ENCODE measurements around the gene CAMK2N1. TPM values are rescaled to one million over a fixed set of nuclear protein-coding genes. Genes with fewer than 3 reads are reported as not detected.

Gene CAMK2N1
- total and polyA plus RNA-seq, 2 of the 8 experiments (the other 6 are each of a cell fraction or from before 2014, with no cell fraction given), result 2.3 to 5.6 TPM

GRCh38 chr1:20463502-20463901 is 22.5 kb downstream of the CAMK2N1 start:
- H2BK5ac ChIP-seq (ENCODE audit: low read depth, low read length), result no peak overlapping the region
- H3K4me3 ChIP-seq (ENCODE audit: extremely low read depth in 1 of 4, insufficient read depth in 2 of 4, low read depth in 3 of 4, low read length in 4 of 4), result no peak overlapping the region
- H3K9me3 ChIP-seq (ENCODE audit: insufficient read depth in 2 of 2, low read depth in 1 of 2, low read length in 1 of 2), result peaks cover 0 to 4% of the 10 kb centered on the region in 2 experiments; a peak in 1 of 4 replicates
- H3K4me2 ChIP-seq (ENCODE audit: insufficient read depth in 1 of 2, low read depth in 2 of 2, low read length in 2 of 2), result no peak overlapping the region
- no peaks in the 10 kb centered on the region for H4K20me1 ChIP-seq (replicated peaks in 1 of 2; ENCODE audit: control insufficient read depth in 1 of 2, insufficient read depth in 2 of 2, low read length in 2 of 2)
- H4K91ac ChIP-seq (replicated peaks; ENCODE audit: insufficient read length, low read length), result no peak overlapping the region
- H3K14ac ChIP-seq (ENCODE audit: insufficient read length), result no peak overlapping the region
- no peak overlapping the region for H2BK15ac ChIP-seq (ENCODE audit: low read length)
- no peak overlapping the region for H3K9ac ChIP-seq (replicated peaks in 1 of 4; ENCODE audit: extremely low read depth in 1 of 4, low read depth in 3 of 4, low read length in 3 of 4)
- no peak overlapping the region for H4K5ac ChIP-seq (ENCODE audit: insufficient read length, low read depth, low read length)
- no peak for DNase-seq (ENCODE audit: low read depth in 1 of 2, low spot score in 2 of 2)
- H3K36me3 ChIP-seq (ENCODE audit: control insufficient read depth in 2 of 4, insufficient read depth in 4 of 4, low read length in 3 of 4), result no peaks in the 10 kb centered on the region
- no peak overlapping the region for H3K23ac ChIP-seq (ENCODE audit: insufficient read length)
- no peak overlapping the region for H4K8ac ChIP-seq (ENCODE audit: extremely low read depth, insufficient read depth, low read length)
- H3K79me2 ChIP-seq (ENCODE audit: control insufficient read depth in 1 of 2, insufficient read depth in 2 of 2, low read length in 2 of 2), result no peaks in the 10 kb centered on the region
- H3K79me1 ChIP-seq (ENCODE audit: low read depth, low read length), result no peaks in the 10 kb centered on the region
- no peak overlapping the region for H2BK12ac ChIP-seq (ENCODE audit: low read depth, low read length)
- ChIA-PET POLR2A (ENCODE audit: partially characterized antibody) (interaction anchor here (1.0 to 3.2 kb wide), 3 partner anchors 10 to 12 kb away, joined by 3 to 14 read pairs (median 4); no protein-coding TSS in a partner anchor), CTCF (ENCODE audit: partially characterized antibody) (interaction anchor here (0.7 to 2.2 kb wide), 4 partner anchors 33 to 252 kb away, joined by 3 to 7 read pairs (median 4); no protein-coding TSS in a partner anchor)
- H3K27ac ChIP-seq (ENCODE audit: low read depth, low read length), result no peak overlapping the region
- WGBS, 2 experiments (ENCODE audit: extremely low coverage in 1 of 2, insufficient coverage in 1 of 2, insufficient read length in 1 of 2, insufficient replicate concordance in 2 of 2, low coverage in 1 of 2, low lambda C conversion rate in 2 of 2, missing lambda C conversion rate in 1 of 2), result 85% methylated on average over 1 of the region's 1 CpG; no CpG with 5 or more reads in 1 of the 2 experiments
- peaks cover 5% of the 10 kb centered on the region; the same call in 1 of the 2 replicates for H3K23me2 ChIP-seq (ENCODE audit: low read depth, low read length)
- H2AK5ac ChIP-seq (ENCODE audit: low read depth, low read length), result no peak overlapping the region
- no peak overlapping the region for H3K18ac ChIP-seq (ENCODE audit: extremely low read depth, low read length)
- no peak overlapping the region for H2AFZ ChIP-seq (ENCODE audit: low read length)
- no peak for FAIRE-seq
- no peak overlapping the region for H3K4ac ChIP-seq (replicated peaks; ENCODE audit: insufficient read length, low read depth, low read length)
- H2BK120ac ChIP-seq (replicated peaks; ENCODE audit: low read depth, low read length), result no peak overlapping the region
- H2BK20ac ChIP-seq (ENCODE audit: low read length), result no peak overlapping the region
- H3K27me3 ChIP-seq (replicated peaks in 1 of 4; ENCODE audit: control insufficient read depth in 3 of 4, extremely low read depth in 1 of 4, insufficient read depth in 3 of 4, low read length in 3 of 4), result peaks cover 0 to 6% (median 0%) of the 10 kb centered on the region in 4 experiments; a peak in 4 of 7 replicates
- H3K56ac ChIP-seq (replicated peaks; ENCODE audit: insufficient read length, low read depth, low read length), result peak overlapping the region; percentile 78
- H3K4me1 ChIP-seq (replicated peaks in 1 of 4; ENCODE audit: control insufficient read depth in 3 of 4, insufficient read depth in 4 of 4, low read length in 3 of 4), result no peaks in the 10 kb centered on the region
- TF ChIP-seq POU5F1 (IDR thresholded peaks at IDR 0.05; ENCODE audit: low read depth, low read length), result no peak
- TF ChIP-seq POLR2AphosphoS5 (IDR thresholded peaks at IDR 0.05; ENCODE audit: low read depth, low read length), result no peak
- no peak for TF ChIP-seq JUN (IDR thresholded peaks at IDR 0.05; ENCODE audit: low read depth, low read length)
- TF ChIP-seq BCL11A (IDR thresholded peaks at IDR 0.05; ENCODE audit: low read depth in 2 of 2, low read length in 2 of 2), result no peak
- TF ChIP-seq NANOG (IDR thresholded peaks at IDR 0.05; ENCODE audit: insufficient read depth, low read depth, low read length, poor library complexity, severe bottlenecking), result no peak
- no peak for TF ChIP-seq SP2 (IDR thresholded peaks at IDR 0.05; ENCODE audit: low read length)
- TF ChIP-seq CHD1 (IDR thresholded peaks at IDR 0.05; ENCODE audit: low read depth, low read length), result no peak
- TF ChIP-seq RNF2 (IDR thresholded peaks at IDR 0.05; ENCODE audit: borderline replicate concordance, low read depth, low read length, missing control alignments, poor library complexity, severe bottlenecking), result no peak
- TF ChIP-seq CHD2 (IDR thresholded peaks at IDR 0.05; ENCODE audit: low read length), result no peak
- TF ChIP-seq HDAC2 (IDR thresholded peaks at IDR 0.05; ENCODE audit: borderline replicate concordance in 1 of 2, low read depth in 2 of 2, low read length in 2 of 2), result no peak
- no peak for TF ChIP-seq SAP30 (IDR thresholded peaks at IDR 0.05; ENCODE audit: insufficient read depth, insufficient replicate concordance, low read length)
- TF ChIP-seq SP1 (IDR thresholded peaks at IDR 0.05; ENCODE audit: low read depth, low read length), result no peak
- TF ChIP-seq PHF8 (conservative IDR thresholded peaks at IDR 0.05; ENCODE audit: low read depth, low read length), result no peak
- no peak for TF ChIP-seq KDM1A (IDR thresholded peaks at IDR 0.05; ENCODE audit: borderline replicate concordance, low read length)

Measured in H1 (cell line).